A549 (cell line): ENCODE results near the gene SDHAF1. TPM values are rescaled to one million over a fixed set of nuclear protein-coding genes. Genes with fewer than 3 reads are reported as not detected.
A peak's percentile ranks its signal among the peaks of the same experiment; 100 is the strongest.
"Not testable (repeated sequence)": the region's sequence is repeated elsewhere in the genome, so short reads cannot be mapped to it uniquely, and the experiment has no call there.

Source experiments
- ATAC-seq, 2 experiments: fragments of 200-7000 bp in 1 of 2; fragments of >200 bp in 1 of 2; cut with Nextera tagmentation in 1 of 2; cut with Tn5 transposase in 1 of 2; 3 replicates each; pipeline versions ENCODE4 v1.8.0 to v1.9.1; 2018 to 2020; ENCODE audit warnings: mild to moderate bottlenecking in 1 of 2, moderate library complexity in 1 of 2
- CTCF ChIA-PET: fragments of 300-600 bp; sonication (Branson Sonifier 250); formaldehyde crosslinking; extraction: SDS; loops from one replicate; lab custom pipeline; 2021; ENCODE audit warnings: antibody characterized with exemption, inconsistent platforms; lab: Yijun Ruan, JAX
- POLR2A ChIA-PET: fragments of 350-600 bp; formaldehyde crosslinking; extraction: SDS; loops from one replicate; lab custom pipeline; 2021; ENCODE audit warnings: antibody characterized with exemption, inconsistent platforms; lab: Yijun Ruan, JAX
- DNase-seq, 2 experiments: peaks; one replicate each; pipeline versions ENCODE4 v3.0.0 to v3.0.0-alpha.2; 2011 to 2016; ENCODE audit warnings: low read depth in 1 of 2, low spot score in 1 of 2
- FAIRE-seq: peaks from 2 replicates; lab custom pipeline; 2011; peaks lifted over from hg19 to GRCh38; lab: Jason Lieb, UNC
- H3K27ac ChIP-seq, 2 experiments: fragments of >200 bp; sonication (Bioruptor Twin); formaldehyde crosslinking; 3 replicates each; pipeline ENCODE4 v1.5.1; 2016 to 2017
- H3K4me1 ChIP-seq: fragments of >200 bp; sonication (Bioruptor Twin); formaldehyde crosslinking; 3 replicates; pipeline ENCODE4 v1.6.1; 2016
- H3K4me2 ChIP-seq: fragments of >200 bp; sonication (Bioruptor Twin); formaldehyde crosslinking; 3 replicates; pipeline ENCODE4 v1.6.1; 2016
- H3K4me3 ChIP-seq: fragments of >200 bp; sonication (Bioruptor Twin); formaldehyde crosslinking; 3 replicates; pipeline ENCODE4 v1.5.1; 2016
- H3K9me3 ChIP-seq: fragments of >200 bp; sonication (Bioruptor Twin); formaldehyde crosslinking; 3 replicates; pipeline ENCODE4 v1.6.1; 2016
- CBX2 ChIP-seq: fragments of 200-600 bp; sonication (generic); IDR thresholded peaks from 2 replicates; pipeline ENCODE4 v1.6.1; 2016; ENCODE audit warnings: low read depth, mild to moderate bottlenecking, borderline replicate concordance
- CHD2 ChIP-seq: fragments of 150-350 bp; IDR thresholded peaks from 2 replicates; pipeline ENCODE4 v1.6.1; 2014; ENCODE audit warnings: low read length; ENCODE audit not compliant: partially characterized antibody
- EHF ChIP-seq: fragments of 250-450 bp; sonication (Bioruptor Pico); IDR thresholded peaks from 2 replicates; pipeline ENCODE4 v1.5.0; 2020; ENCODE audit warnings: mild to moderate bottlenecking
- EHMT2 ChIP-seq: fragments of 200-600 bp; sonication (generic); IDR thresholded peaks from 2 replicates; pipeline ENCODE4 v1.6.1; 2016; ENCODE audit warnings: antibody characterized with exemption, low read depth, mild to moderate bottlenecking, moderate library complexity
- EP300 ChIP-seq, 2 experiments: fragments of >200 bp; sonication (Bioruptor Twin); formaldehyde crosslinking; IDR thresholded peaks; 2 replicates in 1 of 2; 3 replicates in 1 of 2; pipeline ENCODE4 v1.6.1; 2016 to 2017
- FOSL2 ChIP-seq, 2 experiments: fragments of 450-650 bp in 1 of 2; fragments of >200 bp in 1 of 2; sonication (Bioruptor Twin) in 1 of 2; formaldehyde crosslinking; IDR thresholded peaks; 2 replicates each; pipeline versions ENCODE4 v1.5.0 to v1.6.1; 2016 to 2020; ENCODE audit warnings: mild to moderate bottlenecking in 1 of 2, moderate library complexity in 1 of 2
- FOXS1 ChIP-seq: fragments of 250-450 bp; sonication (Bioruptor Pico); IDR thresholded peaks from 2 replicates; pipeline ENCODE4 v1.5.0; 2020; ENCODE audit warnings: mild to moderate bottlenecking, moderate library complexity
- HDAC2 ChIP-seq: fragments of 200-600 bp; sonication (generic); IDR thresholded peaks from 2 replicates; pipeline ENCODE4 v1.6.1; 2016
- MAZ ChIP-seq: fragments of 150-350 bp; IDR thresholded peaks from 2 replicates; pipeline ENCODE4 v1.6.1; 2014; ENCODE audit warnings: antibody characterized with exemption, low read depth, low read length, borderline replicate concordance
- MYC ChIP-seq: IDR thresholded peaks from 2 replicates; pipeline ENCODE4 v1.6.1; 2012; ENCODE audit warnings: mild to moderate bottlenecking, inconsistent platforms, low read length, improper control_type of control experiment, borderline replicate concordance
- NFE2L2 ChIP-seq: fragments of 150-350 bp; conservative IDR thresholded peaks from 2 replicates; pipeline ENCODE4 v1.6.1; 2014; ENCODE audit warnings: low read length
- PHF8 ChIP-seq: fragments of 200-600 bp; sonication (generic); IDR thresholded peaks from 2 replicates; pipeline ENCODE4 v1.6.1; 2016; ENCODE audit warnings: low read depth, mild to moderate bottlenecking, antibody characterized with exemption, moderate library complexity, borderline replicate concordance
- RAD21 ChIP-seq, 2 experiments: fragments of >200 bp in 1 of 2; sonication (Bioruptor Twin) in 1 of 2; formaldehyde crosslinking in 1 of 2; IDR thresholded peaks in 1 of 2; conservative IDR thresholded peaks in 1 of 2; 2 replicates in 1 of 2; 3 replicates in 1 of 2; pipeline ENCODE4 v1.6.1; 2012 to 2018; ENCODE audit warnings: inconsistent platforms in 1 of 2
- RARB ChIP-seq: fragments of 250-450 bp; sonication (Bioruptor Pico); IDR thresholded peaks from 2 replicates; pipeline ENCODE4 v1.8.0; 2021; ENCODE audit warnings: mild to moderate bottlenecking, moderate library complexity
- RFX5 ChIP-seq: fragments of 450-650 bp; IDR thresholded peaks from 2 replicates; pipeline ENCODE4 v1.7.1; 2014; ENCODE audit warnings: antibody characterized with exemption, mild to moderate bottlenecking, moderate library complexity
- WGBS: methylation state at CpG from one replicate; pipeline ENCODE4 v1.1.6; 2017; ENCODE audit errors: missing lambda C conversion rate; 5-methylcytosine and 5-hydroxymethylcytosine counted together
- polyA plus RNA-seq, 4 experiments: library from polyadenylated mRNA; depleted of rRNA in 3 of 4; stranded (reverse); fragments of >200 nt; fragmentation: RNase III in 1 of 4; extraction: RNeasy Plus Mini Kit Qiagen cat#74134 plus additional on column Dnase treatment in 1 of 4; gene quantifications; 2 replicates in 3 of 4; 3 replicates in 1 of 4; pipeline ENCODE4 v1.2.3, GENCODE V29; 2011 to 2017
- TF ChIP-seq, protein P1 (sequence below): IDR thresholded peaks from 2 replicates; pipeline ENCODE4 v1.6.1; 2012
- TF ChIP-seq, protein P2 (sequence below): IDR thresholded peaks from 2 replicates; pipeline ENCODE4 v1.6.1; 2012; ENCODE audit warnings: low read depth, borderline replicate concordance
- TF ChIP-seq, protein P3 (sequence below): fragments of >200 bp; sonication (Bioruptor Twin); formaldehyde crosslinking; IDR thresholded peaks from 3 replicates; pipeline ENCODE4 v1.5.1; 2016
- TF ChIP-seq, protein P4 (sequence below): fragments of 200-600 bp; sonication (generic); IDR thresholded peaks from 2 replicates; pipeline ENCODE4 v1.6.1; 2016; ENCODE audit warnings: antibody characterized with exemption, mild to moderate bottlenecking, moderate library complexity
- TF ChIP-seq, protein P5 (sequence below): IDR thresholded peaks from 2 replicates; pipeline ENCODE4 v1.6.1; 2012
- TF ChIP-seq, protein P6 (sequence below): fragments of 450-650 bp; IDR thresholded peaks from 2 replicates; pipeline ENCODE4 v1.6.1; 2014; ENCODE audit warnings: antibody characterized with exemption
- TF ChIP-seq, protein P7 (sequence below): fragments of 150-350 bp; IDR thresholded peaks from 2 replicates; pipeline ENCODE4 v1.6.1; 2014; ENCODE audit warnings: low read depth, mild to moderate bottlenecking, low read length

Gene SDHAF1
- polyA plus RNA-seq, 2 of the 4 experiments (the other 2 are of a cell fraction), result 25.3 to 27.1 TPM

DNA sequence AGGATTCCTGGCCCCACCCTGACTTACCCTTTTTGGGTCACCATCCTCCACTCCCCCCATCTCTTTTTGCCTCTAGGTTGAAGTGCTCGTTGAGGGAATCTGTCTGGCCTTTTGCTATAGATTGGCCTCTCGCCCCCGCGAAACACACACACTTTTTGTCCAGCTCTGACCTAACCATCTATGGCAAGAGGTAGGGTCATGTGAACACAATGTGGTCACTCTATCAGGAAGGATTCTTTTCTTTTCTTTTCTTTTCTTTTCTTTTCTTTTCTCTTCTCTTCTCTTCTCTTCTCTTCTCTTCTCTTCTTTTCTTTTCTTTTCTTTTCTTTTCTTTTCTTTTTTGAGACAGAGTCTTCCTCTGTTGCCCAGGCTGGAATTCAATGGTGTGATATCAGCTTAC is 14.0 kb upstream of the SDHAF1 start:
- WGBS, result 60% methylated on average over 4 of the region's 4 CpGs
- H3K4me1 ChIP-seq, H3K9me3 ChIP-seq, POLR2A ChIA-PET, H3K4me3 ChIP-seq, H3K27ac ChIP-seq, ATAC-seq, DNase-seq, H3K4me2 ChIP-seq, FAIRE-seq: not testable (repeated sequence)
- CTCF ChIA-PET, result interaction anchor here (0.6 to 1.1 kb wide), 5 partner anchors 8 to 99 kb away, joined by 3 to 4 read pairs (median 3); no protein-coding TSS in a partner anchor

DNA sequence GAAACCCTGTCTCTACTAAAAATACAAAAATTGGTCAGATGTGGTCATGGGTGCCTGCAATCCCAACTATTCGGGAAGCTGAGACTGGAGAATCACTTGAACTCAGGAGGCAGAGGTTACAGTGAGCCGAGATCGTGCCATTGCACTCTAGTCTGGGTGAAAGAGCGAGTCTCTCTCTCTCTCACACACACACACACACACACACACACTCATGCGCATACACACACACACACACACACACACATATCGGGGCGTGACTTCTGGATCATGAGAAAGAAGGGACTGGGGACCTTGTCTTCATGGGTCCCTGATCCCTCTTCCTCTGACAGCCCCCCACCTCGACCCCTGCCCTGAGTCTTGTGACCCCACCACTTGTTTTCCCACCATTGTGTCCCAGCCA is 11.8 kb upstream of the SDHAF1 start:
- H3K4me3 ChIP-seq, result no peak overlapping the region
- no peak overlapping the region for H3K4me2 ChIP-seq
- no peak for TF ChIP-seq EHMT2
- TF ChIP-seq EHF, result no peak
- TF ChIP-seq MAZ, result no peak
- TF ChIP-seq CHD2, result no peak
- TF ChIP-seq PHF8, result no peak
- TF ChIP-seq RAD21 (conservative IDR thresholded peaks at IDR 0.05 in 1 of 2, IDR thresholded peaks at IDR 0.05 in 1 of 2), result no peak
- TF ChIP-seq, protein P1, sequence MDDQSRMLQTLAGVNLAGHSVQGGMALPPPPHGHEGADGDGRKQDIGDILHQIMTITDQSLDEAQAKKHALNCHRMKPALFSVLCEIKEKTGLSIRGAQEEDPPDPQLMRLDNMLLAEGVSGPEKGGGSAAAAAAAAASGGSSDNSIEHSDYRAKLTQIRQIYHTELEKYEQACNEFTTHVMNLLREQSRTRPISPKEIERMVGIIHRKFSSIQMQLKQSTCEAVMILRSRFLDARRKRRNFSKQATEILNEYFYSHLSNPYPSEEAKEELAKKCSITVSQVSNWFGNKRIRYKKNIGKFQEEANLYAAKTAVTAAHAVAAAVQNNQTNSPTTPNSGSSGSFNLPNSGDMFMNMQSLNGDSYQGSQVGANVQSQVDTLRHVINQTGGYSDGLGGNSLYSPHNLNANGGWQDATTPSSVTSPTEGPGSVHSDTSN, result no peak
- no peak for TF ChIP-seq FOXS1
- TF ChIP-seq, protein P2, sequence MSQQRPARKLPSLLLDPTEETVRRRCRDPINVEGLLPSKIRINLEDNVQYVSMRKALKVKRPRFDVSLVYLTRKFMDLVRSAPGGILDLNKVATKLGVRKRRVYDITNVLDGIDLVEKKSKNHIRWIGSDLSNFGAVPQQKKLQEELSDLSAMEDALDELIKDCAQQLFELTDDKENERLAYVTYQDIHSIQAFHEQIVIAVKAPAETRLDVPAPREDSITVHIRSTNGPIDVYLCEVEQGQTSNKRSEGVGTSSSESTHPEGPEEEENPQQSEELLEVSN, result no peak
- no peak for TF ChIP-seq CBX2
- no peak for ATAC-seq
- WGBS, result 32% methylated on average over 8 of the region's 8 CpGs
- no peaks in the 10 kb centered on the region for H3K4me1 ChIP-seq
- ChIA-PET CTCF (interaction anchor here (0.9 to 2.4 kb wide), 4 partner anchors 13 to 46 kb away, joined by 3 to 10 read pairs (median 4); no protein-coding TSS in a partner anchor), POLR2A (no interaction called here)
- no peak for DNase-seq
- H3K27ac ChIP-seq, result no peak overlapping the region
- FAIRE-seq, result no peak
- H3K9me3 ChIP-seq, result 0 out of 3 replicates have a peak, but pooled peaks cover 3% of the 10 kb centered on the region

DNA sequence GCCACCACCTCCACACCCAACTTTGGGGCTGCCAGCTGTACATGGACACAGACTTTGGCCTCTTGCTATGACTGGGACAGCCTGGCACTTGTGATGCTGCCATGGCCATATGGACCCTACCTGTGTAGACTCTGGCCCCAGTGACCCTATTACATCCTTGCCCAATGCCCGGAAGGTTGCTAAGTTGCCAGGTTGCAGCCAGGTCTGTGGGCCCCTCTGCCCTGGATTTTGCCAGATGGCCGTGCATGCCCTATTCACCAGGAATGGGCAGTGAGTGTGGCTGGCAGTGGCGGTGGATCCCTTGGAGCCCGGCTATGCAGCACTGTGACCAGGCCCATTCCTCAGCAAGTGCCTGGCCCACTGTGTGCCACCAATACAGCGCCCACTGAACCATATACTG is 8.9 kb upstream of the SDHAF1 start:
- CTCF ChIA-PET, result interaction anchor here (1.5 to 2.0 kb wide), 5 partner anchors 8 to 75 kb away, joined by 3 to 6 read pairs (median 4); partner anchors contain the start of gene SDHAF1
- H3K9me3 ChIP-seq, result peaks cover 12% of the 10 kb centered on the region; the same call in 2 of the 3 replicates
- H3K4me3 ChIP-seq, result no peak overlapping the region
- POLR2A ChIA-PET, result no interaction called here
- no peak for TF ChIP-seq FOXS1
- no peak for TF ChIP-seq PHF8
- no peak for TF ChIP-seq RFX5
- TF ChIP-seq NFE2L2, result no peak
- no peak for TF ChIP-seq RARB (CRISPR knock-in tag)
- no peak for TF ChIP-seq EP300 (IDR thresholded peaks at IDR 0.05)
- TF ChIP-seq FOSL2 (IDR thresholded peaks at IDR 0.05), result no peak
- TF ChIP-seq FOSL2 (CRISPR knock-in tag; IDR thresholded peaks at IDR 0.05), result no peak
- TF ChIP-seq HDAC2, result no peak
- TF ChIP-seq, protein P3, sequence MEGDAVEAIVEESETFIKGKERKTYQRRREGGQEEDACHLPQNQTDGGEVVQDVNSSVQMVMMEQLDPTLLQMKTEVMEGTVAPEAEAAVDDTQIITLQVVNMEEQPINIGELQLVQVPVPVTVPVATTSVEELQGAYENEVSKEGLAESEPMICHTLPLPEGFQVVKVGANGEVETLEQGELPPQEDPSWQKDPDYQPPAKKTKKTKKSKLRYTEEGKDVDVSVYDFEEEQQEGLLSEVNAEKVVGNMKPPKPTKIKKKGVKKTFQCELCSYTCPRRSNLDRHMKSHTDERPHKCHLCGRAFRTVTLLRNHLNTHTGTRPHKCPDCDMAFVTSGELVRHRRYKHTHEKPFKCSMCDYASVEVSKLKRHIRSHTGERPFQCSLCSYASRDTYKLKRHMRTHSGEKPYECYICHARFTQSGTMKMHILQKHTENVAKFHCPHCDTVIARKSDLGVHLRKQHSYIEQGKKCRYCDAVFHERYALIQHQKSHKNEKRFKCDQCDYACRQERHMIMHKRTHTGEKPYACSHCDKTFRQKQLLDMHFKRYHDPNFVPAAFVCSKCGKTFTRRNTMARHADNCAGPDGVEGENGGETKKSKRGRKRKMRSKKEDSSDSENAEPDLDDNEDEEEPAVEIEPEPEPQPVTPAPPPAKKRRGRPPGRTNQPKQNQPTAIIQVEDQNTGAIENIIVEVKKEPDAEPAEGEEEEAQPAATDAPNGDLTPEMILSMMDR, result no peak
- TF ChIP-seq, protein P4, sequence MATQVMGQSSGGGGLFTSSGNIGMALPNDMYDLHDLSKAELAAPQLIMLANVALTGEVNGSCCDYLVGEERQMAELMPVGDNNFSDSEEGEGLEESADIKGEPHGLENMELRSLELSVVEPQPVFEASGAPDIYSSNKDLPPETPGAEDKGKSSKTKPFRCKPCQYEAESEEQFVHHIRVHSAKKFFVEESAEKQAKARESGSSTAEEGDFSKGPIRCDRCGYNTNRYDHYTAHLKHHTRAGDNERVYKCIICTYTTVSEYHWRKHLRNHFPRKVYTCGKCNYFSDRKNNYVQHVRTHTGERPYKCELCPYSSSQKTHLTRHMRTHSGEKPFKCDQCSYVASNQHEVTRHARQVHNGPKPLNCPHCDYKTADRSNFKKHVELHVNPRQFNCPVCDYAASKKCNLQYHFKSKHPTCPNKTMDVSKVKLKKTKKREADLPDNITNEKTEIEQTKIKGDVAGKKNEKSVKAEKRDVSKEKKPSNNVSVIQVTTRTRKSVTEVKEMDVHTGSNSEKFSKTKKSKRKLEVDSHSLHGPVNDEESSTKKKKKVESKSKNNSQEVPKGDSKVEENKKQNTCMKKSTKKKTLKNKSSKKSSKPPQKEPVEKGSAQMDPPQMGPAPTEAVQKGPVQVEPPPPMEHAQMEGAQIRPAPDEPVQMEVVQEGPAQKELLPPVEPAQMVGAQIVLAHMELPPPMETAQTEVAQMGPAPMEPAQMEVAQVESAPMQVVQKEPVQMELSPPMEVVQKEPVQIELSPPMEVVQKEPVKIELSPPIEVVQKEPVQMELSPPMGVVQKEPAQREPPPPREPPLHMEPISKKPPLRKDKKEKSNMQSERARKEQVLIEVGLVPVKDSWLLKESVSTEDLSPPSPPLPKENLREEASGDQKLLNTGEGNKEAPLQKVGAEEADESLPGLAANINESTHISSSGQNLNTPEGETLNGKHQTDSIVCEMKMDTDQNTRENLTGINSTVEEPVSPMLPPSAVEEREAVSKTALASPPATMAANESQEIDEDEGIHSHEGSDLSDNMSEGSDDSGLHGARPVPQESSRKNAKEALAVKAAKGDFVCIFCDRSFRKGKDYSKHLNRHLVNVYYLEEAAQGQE, result no peak
- TF ChIP-seq, protein P5, sequence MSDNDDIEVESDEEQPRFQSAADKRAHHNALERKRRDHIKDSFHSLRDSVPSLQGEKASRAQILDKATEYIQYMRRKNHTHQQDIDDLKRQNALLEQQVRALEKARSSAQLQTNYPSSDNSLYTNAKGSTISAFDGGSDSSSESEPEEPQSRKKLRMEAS, result no peak
- TF ChIP-seq MAZ, result no peak
- TF ChIP-seq, protein P6, sequence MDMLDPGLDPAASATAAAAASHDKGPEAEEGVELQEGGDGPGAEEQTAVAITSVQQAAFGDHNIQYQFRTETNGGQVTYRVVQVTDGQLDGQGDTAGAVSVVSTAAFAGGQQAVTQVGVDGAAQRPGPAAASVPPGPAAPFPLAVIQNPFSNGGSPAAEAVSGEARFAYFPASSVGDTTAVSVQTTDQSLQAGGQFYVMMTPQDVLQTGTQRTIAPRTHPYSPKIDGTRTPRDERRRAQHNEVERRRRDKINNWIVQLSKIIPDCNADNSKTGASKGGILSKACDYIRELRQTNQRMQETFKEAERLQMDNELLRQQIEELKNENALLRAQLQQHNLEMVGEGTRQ, result no peak
- TF ChIP-seq MYC, result no peak
- TF ChIP-seq, protein P7, sequence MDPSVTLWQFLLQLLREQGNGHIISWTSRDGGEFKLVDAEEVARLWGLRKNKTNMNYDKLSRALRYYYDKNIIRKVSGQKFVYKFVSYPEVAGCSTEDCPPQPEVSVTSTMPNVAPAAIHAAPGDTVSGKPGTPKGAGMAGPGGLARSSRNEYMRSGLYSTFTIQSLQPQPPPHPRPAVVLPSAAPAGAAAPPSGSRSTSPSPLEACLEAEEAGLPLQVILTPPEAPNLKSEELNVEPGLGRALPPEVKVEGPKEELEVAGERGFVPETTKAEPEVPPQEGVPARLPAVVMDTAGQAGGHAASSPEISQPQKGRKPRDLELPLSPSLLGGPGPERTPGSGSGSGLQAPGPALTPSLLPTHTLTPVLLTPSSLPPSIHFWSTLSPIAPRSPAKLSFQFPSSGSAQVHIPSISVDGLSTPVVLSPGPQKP, result no peak
- H3K27ac ChIP-seq, result no peak overlapping the region
- DNase-seq (no peak), ATAC-seq (peak in 1 of 2 experiments; percentile 6; a peak in 1 of 6 replicates), FAIRE-seq (no peak)
- WGBS, result 76% methylated on average over 5 of the region's 5 CpGs
- no peak overlapping the region for H3K4me2 ChIP-seq
- H3K4me1 ChIP-seq, result no peaks in the 10 kb centered on the region
